Ascending aorta (tissue), 2 donors: ENCODE measurements around the gene VWF. TPM values are rescaled to one million over a fixed set of nuclear protein-coding genes. Genes with fewer than 3 reads are reported as not detected.
"Not testable (repeated sequence)": the region's sequence is repeated elsewhere in the genome, so short reads cannot be mapped to it uniquely, and the experiment has no call there.

ENCODE experiments used
- DNase-seq, 2 donors: peaks; one replicate each; pipeline ENCODE4 v3.0.0-alpha.2; 2019; ENCODE audit warnings: low spot score in 2 of 2
- H3K27ac ChIP-seq, 2 donors: fragments of 200-600 bp; sonication (generic); one replicate each; pipeline ENCODE4 v1.5.1; 2016 to 2017; ENCODE audit warnings: mild to moderate bottlenecking in 1 of 2
- H3K27me3 ChIP-seq: fragments of 200-600 bp; sonication (generic); one replicate; pipeline ENCODE4 v1.5.1; 2017
- H3K36me3 ChIP-seq, 2 donors: fragments of 200-600 bp; sonication (generic); one replicate each; pipeline ENCODE4 v1.5.1; 2016
- H3K4me1 ChIP-seq, 2 donors: fragments of 200-600 bp; sonication (generic); one replicate each; pipeline ENCODE4 v1.5.1; 2016 to 2017; ENCODE audit warnings: mild to moderate bottlenecking in 1 of 2
- H3K4me3 ChIP-seq, 2 donors: fragments of 200-600 bp; sonication (generic); one replicate each; pipeline ENCODE4 v1.5.1; 2016 to 2017; ENCODE audit warnings: mild to moderate bottlenecking in 1 of 2
- H3K9me3 ChIP-seq, 2 donors: fragments of 200-600 bp; sonication (generic); one replicate each; pipeline ENCODE4 v1.5.1; 2016
- CTCF ChIP-seq, 3 experiments: fragments of 200-600 bp in 2 of 3; fragments of 450-650 bp in 1 of 3; sonication (generic) in 2 of 3; IDR thresholded peaks; one replicate each; pipeline ENCODE4 v1.5.1; 2016 to 2019; ENCODE audit warnings: antibody characterized with exemption in 3 of 3, mild to moderate bottlenecking in 1 of 3, moderate library complexity in 1 of 3
- intact Hi-C: fragments of 100-400 bp; cut with DNase I; formaldehyde crosslinking; loops from one replicate; pipeline ENCODE4 v1.15.1; 2023
- total RNA-seq: library from RNA; depleted of rRNA; stranded (reverse); fragments of >200 nt; gene quantifications from one replicate; pipeline ENCODE4 v1.1.0, GENCODE V29; 2016

VWF gene
- total RNA-seq, 1 donor from 2014 or later, result 1,026 TPM

- no peak for DNase-seq
- Histone ChIP-seq H3K4me3 (no peak overlapping the region), H3K36me3 (no peaks in the 10 kb centered on the region), H3K9me3 (no peaks in the 10 kb centered on the region), H3K27me3 (no peaks in the 10 kb centered on the region), H3K4me1 (no peaks in the 10 kb centered on the region), H3K27ac (no peak overlapping the region)
- intact Hi-C loops, result loop anchor here (5.0 kb wide), 1 partner anchor 55 kb away; no protein-coding TSS in a partner anchor
- no peak for TF ChIP-seq CTCF (IDR thresholded peaks at IDR 0.05)
Observed at GRCh38 chr12:6146951-6147350, 22.5 kb upstream of the VWF start.

DNA sequence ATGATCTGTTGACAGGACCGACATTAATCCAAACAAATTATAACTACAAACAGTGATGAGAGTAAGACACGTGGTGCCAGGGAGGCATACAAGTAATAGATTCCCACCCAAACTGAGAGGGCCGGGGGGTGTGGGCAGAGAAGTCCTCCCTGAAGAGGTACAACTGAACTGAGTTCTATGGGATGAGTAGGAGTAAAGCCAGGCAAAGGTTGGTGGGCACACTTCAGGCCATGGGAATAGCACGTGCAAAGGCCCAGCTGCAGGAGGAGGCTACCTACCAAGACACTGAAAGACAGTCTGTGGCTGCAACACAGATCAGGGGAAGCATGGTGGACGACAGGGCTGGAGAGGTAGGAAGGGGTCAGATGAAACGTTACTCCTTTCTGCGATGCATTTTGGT, 22.0 kb upstream of the VWF start:
- Histone ChIP-seq H3K4me3 (no peak overlapping the region), H3K27me3 (no peaks in the 10 kb centered on the region), H3K36me3 (no peaks in the 10 kb centered on the region), H3K4me1 (no peaks in the 10 kb centered on the region), H3K27ac (no peak overlapping the region), H3K9me3 (no peaks in the 10 kb centered on the region)
- DNase-seq, result peak in 1 of 2 donors; percentile 54
- intact Hi-C loops, result loop anchor here (5.0 kb wide), 1 partner anchor 54 kb away; no protein-coding TSS in a partner anchor
- no peak for TF ChIP-seq CTCF (IDR thresholded peaks at IDR 0.05)

DNA sequence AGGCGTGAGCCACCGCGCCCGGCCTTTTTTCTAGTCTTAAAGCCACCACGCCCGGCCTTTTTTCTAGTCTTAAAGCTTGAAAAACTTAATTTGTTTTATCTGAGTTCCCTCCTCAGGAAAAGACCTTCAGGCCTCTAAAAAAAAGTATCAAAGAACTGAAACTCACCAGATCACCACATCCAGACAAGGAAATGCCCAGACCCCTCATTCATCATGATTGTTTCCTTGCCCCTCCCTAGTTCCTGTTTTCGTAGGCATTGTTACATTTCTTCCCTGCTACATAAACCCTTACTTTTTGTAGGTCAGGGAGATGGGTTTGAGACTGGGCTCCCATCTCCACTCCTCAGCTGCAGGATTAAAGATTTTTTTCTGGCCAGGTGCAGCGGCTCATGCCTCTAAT, 21.1 kb upstream of the VWF start:
- DNase-seq, result peak in 1 of 2 donors; percentile 11
- TF ChIP-seq CTCF (IDR thresholded peaks at IDR 0.05), result no peak
- H3K27ac ChIP-seq, result no peak overlapping the region
- H3K4me1 ChIP-seq, result no peaks in the 10 kb centered on the region
- intact Hi-C loops, result loop anchor here (5.0 kb wide), 1 partner anchor 53 kb away; no protein-coding TSS in a partner anchor
- H3K27me3 ChIP-seq, result no peaks in the 10 kb centered on the region
- H3K9me3 ChIP-seq, result no peaks in the 10 kb centered on the region
- no peaks in the 10 kb centered on the region for H3K36me3 ChIP-seq
- no peak overlapping the region for H3K4me3 ChIP-seq

DNA sequence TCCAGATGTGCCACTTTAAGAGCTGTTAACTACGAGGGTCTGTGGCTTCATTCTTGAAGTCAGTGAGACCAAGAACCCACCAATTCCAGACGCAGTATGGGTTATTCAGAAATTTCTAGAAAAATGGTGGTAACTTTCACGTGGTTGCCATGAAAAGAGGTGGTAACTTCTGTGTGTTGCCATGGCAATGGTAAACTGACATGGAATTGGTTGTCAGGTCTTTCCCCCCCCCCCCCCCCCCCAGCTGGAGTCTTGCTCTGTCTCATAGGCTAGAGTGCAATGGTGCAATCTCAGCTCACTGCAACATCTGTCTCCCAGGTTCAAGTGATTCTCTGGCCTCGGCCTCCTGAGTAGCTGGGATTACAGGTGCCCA, 18.8 kb upstream of the VWF start:
- Histone ChIP-seq H3K4me1 (no peaks in the 10 kb centered on the region), H3K27ac (no peak overlapping the region), H3K4me3 (no peak overlapping the region), H3K27me3 (no peaks in the 10 kb centered on the region), H3K36me3 (no peaks in the 10 kb centered on the region), H3K9me3 (no peaks in the 10 kb centered on the region)
- DNase-seq, result no peak
- intact Hi-C loops, result no loop called here
- no peak for TF ChIP-seq CTCF (IDR thresholded peaks at IDR 0.05)

DNA sequence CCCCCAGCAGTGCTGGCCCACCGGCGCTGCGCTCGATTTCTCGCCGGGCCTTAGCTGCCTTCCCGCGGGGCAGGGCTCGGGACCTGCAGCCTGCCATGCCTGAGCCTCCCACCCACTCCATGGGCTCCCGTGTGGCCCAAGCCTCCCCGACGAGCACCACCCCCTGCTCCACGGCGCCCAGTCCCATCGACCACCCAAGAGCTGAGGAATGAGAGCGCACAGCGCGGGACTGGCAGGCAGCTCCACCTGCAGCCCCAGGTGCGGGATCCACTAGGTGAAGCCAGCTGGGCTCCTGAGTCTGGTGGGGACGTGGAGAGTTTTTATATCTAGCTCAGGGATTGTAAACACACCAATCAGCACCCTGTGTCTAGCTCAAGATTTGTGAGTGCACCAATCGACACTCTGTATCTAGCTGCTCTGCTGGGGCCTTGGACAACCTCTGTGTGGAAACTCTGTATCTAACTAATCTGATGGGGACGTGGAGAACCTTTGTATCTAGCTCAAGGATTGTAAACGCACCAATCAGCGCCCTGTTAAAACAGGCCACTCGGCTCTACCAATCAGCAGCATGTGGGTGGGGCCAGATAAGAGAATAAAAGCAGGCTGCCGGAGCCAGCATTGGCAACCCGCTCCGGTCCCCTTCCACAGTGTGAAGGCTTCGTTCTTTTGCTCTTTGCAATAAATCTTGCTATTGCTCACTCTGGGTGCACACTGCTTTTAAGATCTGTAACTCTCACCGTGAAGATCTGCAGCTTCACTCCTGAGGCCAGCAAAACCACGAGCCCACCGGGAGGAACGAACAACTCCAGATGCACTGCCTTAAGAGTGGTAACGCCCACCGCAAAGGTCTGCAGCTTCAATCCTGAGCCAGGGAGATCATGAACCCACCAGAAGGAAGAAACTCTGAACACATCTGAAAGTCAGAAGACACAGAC, 18.2 kb upstream of the VWF start:
- peak in 1 of 2 donors; percentile 60 for DNase-seq
- H3K4me1 ChIP-seq, H3K27ac ChIP-seq, intact Hi-C loops, H3K27me3 ChIP-seq, H3K36me3 ChIP-seq, H3K9me3 ChIP-seq, H3K4me3 ChIP-seq: not testable (repeated sequence)

DNA sequence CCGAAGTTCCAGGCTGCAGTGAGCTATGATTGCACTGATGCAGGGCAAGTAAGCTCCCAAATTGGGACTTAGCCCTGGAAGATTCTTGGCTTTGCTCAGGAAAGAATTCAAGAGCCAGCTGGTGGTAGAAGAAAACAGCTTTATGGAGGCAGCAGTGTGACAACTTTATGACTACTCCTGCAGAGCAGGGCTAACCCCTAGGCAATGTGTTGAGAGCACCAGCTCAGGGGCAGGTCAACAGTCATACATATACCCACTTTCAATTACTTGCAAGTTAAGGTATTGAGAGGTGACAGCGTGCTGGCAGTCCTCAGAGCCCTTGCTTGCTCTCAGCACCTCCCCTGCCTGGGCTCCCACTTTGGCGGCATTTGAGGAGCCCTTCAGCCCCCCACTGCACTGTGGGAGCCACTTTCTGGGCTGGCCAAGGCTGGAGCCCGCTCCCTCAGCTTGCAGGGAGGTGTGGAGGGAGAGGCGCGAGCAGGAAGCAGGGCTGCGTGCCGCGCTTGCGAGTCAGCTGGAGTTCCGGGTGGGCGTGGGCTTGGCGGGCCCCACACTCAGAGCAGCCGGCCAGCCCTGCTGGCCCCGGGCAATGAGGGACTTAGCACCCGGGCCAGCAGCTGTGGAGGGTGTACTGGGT, 17.4 kb upstream of the VWF start:
- H3K4me3 ChIP-seq, intact Hi-C loops, H3K27me3 ChIP-seq, H3K4me1 ChIP-seq, H3K9me3 ChIP-seq, H3K36me3 ChIP-seq: not testable (repeated sequence)
- DNase-seq, result peak in 1 of 2 donors; percentile 56
- peak overlapping the region in 1 of 2 donors; percentile 18 for H3K27ac ChIP-seq
